Measurements from ENCODE around the gene TSPAN14.
A peak's percentile ranks its signal among the peaks of the same experiment; 100 is the strongest.

The TSPAN14 gene

GRCh38 chr10:80457554-80458262 is 3.6 kb downstream of the TSPAN14 start:
- DNase-seq, result no peak

- DNase-seq, result no peak
Observed at GRCh38 chr10:80458263-80458625, 4.1 kb downstream of the TSPAN14 start.

- DNase-seq, result no peak
Observed at GRCh38 chr10:80458638-80459037, 4.5 kb downstream of the TSPAN14 start.

GRCh38 chr10:80459047-80459865 is 5.1 kb downstream of the TSPAN14 start:
- DNase-seq, result peak; percentile 53 to 56

GRCh38 chr10:80460399-80461207 is 6.5 kb downstream of the TSPAN14 start:
- DNase-seq, result no peak

GRCh38 chr10:80461208-80462183 is 7.4 kb downstream of the TSPAN14 start:
- no peak for DNase-seq

- DNase-seq, result no peak
Observed at GRCh38 chr10:80462299-80462980, 8.3 kb downstream of the TSPAN14 start.

- DNase-seq, result no peak
Observed at GRCh38 chr10:80462981-80463741, 9.1 kb downstream of the TSPAN14 start.

GRCh38 chr10:80463868-80464267 is 9.8 kb downstream of the TSPAN14 start:
- no peak for DNase-seq

GRCh38 chr10:80464557-80465450 is 10.7 kb downstream of the TSPAN14 start:
- DNase-seq, result no peak

GRCh38 chr10:80465451-80465835 is 11.3 kb downstream of the TSPAN14 start:
- DNase-seq, result no peak

GRCh38 chr10:80465839-80466590 is 11.9 kb downstream of the TSPAN14 start:
- peak; percentile 42 to 45 for DNase-seq

GRCh38 chr10:80466724-80467326 is 12.7 kb downstream of the TSPAN14 start:
- no peak for DNase-seq

GRCh38 chr10:80468002-80468401 is 13.9 kb downstream of the TSPAN14 start:
- DNase-seq, result peak; percentile 55 to 59

GRCh38 chr10:80468806-80469421 is 14.8 kb downstream of the TSPAN14 start:
- DNase-seq, result no peak

- DNase-seq, result no peak
Observed at GRCh38 chr10:80470266-80470665, 16.2 kb downstream of the TSPAN14 start.

GRCh38 chr10:80471001-80471400 is 16.9 kb downstream of the TSPAN14 start:
- DNase-seq, result no peak

GRCh38 chr10:80471715-80472233 is 17.7 kb downstream of the TSPAN14 start:
- peak; percentile 29 to 31 for DNase-seq

Measured in activated CD4-positive, alpha-beta T cell treated with anti-CD3 and anti-CD28 coated beads, Interleukin-2, amount 50 U/mL, for 4 hours (primary cell).